Prostate gland (tissue), 2 donors: ENCODE results near the gene SIGLEC8. TPM values are rescaled to one million over a fixed set of nuclear protein-coding genes. Genes with fewer than 3 reads are reported as not detected.

Experiments used
- DNase-seq: peaks from one replicate; pipeline ENCODE4 v3.0.0-alpha.2; 2019; ENCODE audit warnings: low spot score
- H3K27ac ChIP-seq, 2 donors: fragments of 200-600 bp; sonication (generic); 2 replicates each; pipeline ENCODE4 v1.5.1; 2017 to 2019
- H3K27me3 ChIP-seq: fragments of 200-600 bp; sonication (generic); replicated peaks from 2 replicates; pipeline ENCODE4 v1.5.1; 2019; ENCODE audit not compliant: insufficient read depth
- H3K36me3 ChIP-seq, 2 donors: fragments of 200-600 bp; sonication (generic); 1 replicate in 1 of 2; 2 replicates in 1 of 2; pipeline versions ENCODE4 v1.5.1 to v1.8.1; 2017 to 2019
- H3K4me1 ChIP-seq: fragments of 200-600 bp; sonication (generic); replicated peaks from 2 replicates; pipeline ENCODE4 v1.5.1; 2019
- H3K4me3 ChIP-seq, 2 donors: fragments of 200-600 bp; sonication (generic); 2 replicates each; pipeline ENCODE4 v1.5.1; 2017 to 2019
- H3K9me3 ChIP-seq: fragments of 200-600 bp; sonication (generic); 2 replicates; pipeline ENCODE4 v1.5.1; 2017
- CTCF ChIP-seq, 4 experiments: fragments of 200-600 bp in 2 of 4; fragments of 450-650 bp in 2 of 4; sonication (generic) in 2 of 4; IDR thresholded peaks; 1 replicate in 3 of 4; 2 replicates in 1 of 4; pipeline ENCODE4 v1.5.1; 2016 to 2019; ENCODE audit warnings: antibody characterized with exemption in 4 of 4, mild to moderate bottlenecking in 2 of 4, moderate library complexity in 2 of 4
- POLR2A ChIP-seq: fragments of 450-650 bp; IDR thresholded peaks from one replicate; pipeline ENCODE4 v1.6.1; 2016; ENCODE audit warnings: antibody characterized with exemption, mild to moderate bottlenecking
- POLR2AphosphoS5 ChIP-seq: sonication (generic); formaldehyde crosslinking; IDR thresholded peaks from one replicate; pipeline ENCODE4 v1.6.1; 2017; ENCODE audit warnings: antibody characterized with exemption
- WGBS: methylation state at CpG from one replicate; pipeline ENCODE4 v1.1.5; 2018; 5-methylcytosine and 5-hydroxymethylcytosine counted together
- intact Hi-C: fragments of 100-400 bp; cut with DNase I; formaldehyde crosslinking; loops from one replicate; pipeline ENCODE4 v1.14.2; 2022
- total RNA-seq, 2 donors: library from RNA; depleted of rRNA; stranded (reverse); fragments of >200 nt; gene quantifications; one replicate each; pipeline ENCODE4 v1.1.0, GENCODE V29; 2016

Gene SIGLEC8
- total RNA-seq, 2 donors from 2014 or later: 1.0 to 3.0 TPM

- Histone ChIP-seq H3K27me3 (no peaks in the 10 kb centered on the region), H3K27ac (no peak overlapping the region), H3K9me3 (no peaks in the 10 kb centered on the region), H3K36me3 (no peaks in the 10 kb centered on the region), H3K4me1 (no peaks in the 10 kb centered on the region), H3K4me3 (no peak overlapping the region)
- WGBS: 55% methylated on average over 5 of the region's 5 CpGs
- no peak for DNase-seq
- peak in 2 of 4 experiments; percentile 25 to 42 for TF ChIP-seq CTCF (IDR thresholded peaks at IDR 0.05)
- TF ChIP-seq POLR2A: no peak
- TF ChIP-seq POLR2AphosphoS5: no peak
- intact Hi-C loops: no loop called here
Measured at GRCh38 chr19:51439021-51439465, 19.2 kb downstream of the SIGLEC8 start.

GRCh38 chr19:51434456-51434855 is 23.8 kb downstream of the SIGLEC8 start:
- 79% methylated on average over 1 of the region's 1 CpG for WGBS
- no peak for DNase-seq

GRCh38 chr19:51433043-51433442 is 25.2 kb downstream of the SIGLEC8 start:
- WGBS: 47% methylated on average over 4 of the region's 4 CpGs
- TF ChIP-seq POLR2A (no peak), POLR2AphosphoS5 (no peak), CTCF (IDR thresholded peaks at IDR 0.05) (no peak)
- no peaks in the 10 kb centered on the region for H3K36me3 ChIP-seq
- no peak for DNase-seq
- intact Hi-C loops: no loop called here
- no peaks in the 10 kb centered on the region for H3K4me1 ChIP-seq
- no peak overlapping the region for H3K4me3 ChIP-seq
- H3K27ac ChIP-seq: no peak overlapping the region
- H3K27me3 ChIP-seq: no peaks in the 10 kb centered on the region
- H3K9me3 ChIP-seq: no peaks in the 10 kb centered on the region

More at GRCh38 chr19:51434456-51434855, 23.8 kb downstream of the SIGLEC8 start:
- intact Hi-C loops: no loop called here
- Histone ChIP-seq H3K9me3 (no peaks in the 10 kb centered on the region), H3K36me3 (no peaks in the 10 kb centered on the region), H3K4me1 (no peaks in the 10 kb centered on the region), H3K4me3 (no peak overlapping the region), H3K27ac (no peak overlapping the region), H3K27me3 (no peaks in the 10 kb centered on the region)
- no peak for TF ChIP-seq POLR2A

- 59% methylated on average over 3 of the region's 3 CpGs for WGBS
- H3K4me1 ChIP-seq: no peaks in the 10 kb centered on the region
- H3K9me3 ChIP-seq: no peaks in the 10 kb centered on the region
- no peaks in the 10 kb centered on the region for H3K36me3 ChIP-seq
- intact Hi-C loops: no loop called here
- no peak for TF ChIP-seq POLR2AphosphoS5
- H3K27ac ChIP-seq: no peak overlapping the region
- DNase-seq: no peak
- H3K27me3 ChIP-seq: no peaks in the 10 kb centered on the region
- no peak overlapping the region for H3K4me3 ChIP-seq
Measured at GRCh38 chr19:51431124-51431523, 27.1 kb downstream of the SIGLEC8 start.

- H3K4me3 ChIP-seq: no peak overlapping the region
- no peak for TF ChIP-seq CTCF (IDR thresholded peaks at IDR 0.05)
- TF ChIP-seq POLR2A: no peak
- no peak for TF ChIP-seq POLR2AphosphoS5
- no peaks in the 10 kb centered on the region for H3K4me1 ChIP-seq
- no peaks in the 10 kb centered on the region for H3K36me3 ChIP-seq
- DNase-seq: no peak
- H3K27me3 ChIP-seq: no peaks in the 10 kb centered on the region
- no peak overlapping the region for H3K27ac ChIP-seq
- 64% methylated on average over 3 of the region's 3 CpGs for whole genome bisulfite sequencing
- no peaks in the 10 kb centered on the region for H3K9me3 ChIP-seq
- intact Hi-C loops: no loop called here
Measured at GRCh38 chr19:51430221-51430620, 28.0 kb downstream of the SIGLEC8 start.

- H3K36me3 ChIP-seq: no peaks in the 10 kb centered on the region
- TF ChIP-seq POLR2A (no peak), CTCF (IDR thresholded peaks at IDR 0.05) (no peak)
- no peaks in the 10 kb centered on the region for H3K27me3 ChIP-seq
- no peak for DNase-seq
- no peaks in the 10 kb centered on the region for H3K9me3 ChIP-seq
- intact Hi-C loops: no loop called here
- H3K4me1 ChIP-seq: no peaks in the 10 kb centered on the region
- 55% methylated on average over 3 of the region's 3 CpGs for WGBS
- no peak overlapping the region for H3K4me3 ChIP-seq
- H3K27ac ChIP-seq: no peak overlapping the region
Measured at GRCh38 chr19:51427201-51427600, 31.1 kb downstream of the SIGLEC8 start.
